GM12892 (cell line): ENCODE data around the gene YES1.

Source experiments
- POLR2A ChIP-seq: IDR thresholded peaks from 2 replicates; pipeline ENCODE4 v1.6.1; 2011; ENCODE audit warnings: low read depth, low read length, control low read depth
- POLR2AphosphoS5 ChIP-seq: IDR thresholded peaks from 2 replicates; pipeline ENCODE4 v1.6.1; 2011; ENCODE audit warnings: low read depth, low read length, control low read depth
- TAF1 ChIP-seq: IDR thresholded peaks from 2 replicates; pipeline ENCODE4 v1.6.1; 2011; ENCODE audit warnings: low read depth, mild to moderate bottlenecking, control low read depth, low read length, borderline replicate concordance

- TF ChIP-seq POLR2AphosphoS5 (no peak), POLR2A (no peak), TAF1 (no peak)
Observed at GRCh38 chr18:766550-766860, 45.5 kb downstream of the YES1 start.
